Vagina (tissue), 2 donors: Measurements from ENCODE around the gene SIRT7.

Experiments
- CTCF ChIP-seq, 3 experiments: fragments of 450-650 bp in 2 of 3; fragments of 200-600 bp in 1 of 3; sonication (generic) in 1 of 3; IDR thresholded peaks; one replicate each; pipeline ENCODE4 v1.5.1; 2017 to 2019; ENCODE audit warnings: antibody characterized with exemption in 3 of 3, mild to moderate bottlenecking in 2 of 3, moderate library complexity in 2 of 3
- POLR2A ChIP-seq, 2 donors: fragments of 450-650 bp; IDR thresholded peaks; one replicate each; pipeline ENCODE4 v1.6.1; 2017; ENCODE audit warnings: antibody characterized with exemption in 2 of 2, mild to moderate bottlenecking in 2 of 2, moderate library complexity in 2 of 2
- POLR2AphosphoS5 ChIP-seq, 2 donors: sonication (generic); formaldehyde crosslinking; IDR thresholded peaks; one replicate each; pipeline ENCODE4 v1.9.0; 2017; ENCODE audit warnings: antibody characterized with exemption in 2 of 2, mild to moderate bottlenecking in 2 of 2, low read depth in 1 of 2; ENCODE audit not compliant: insufficient read depth in 1 of 2

GRCh38 chr17:81912441-81913309, 5.3 kb downstream of the SIRT7 start:
- TF ChIP-seq POLR2A (IDR thresholded peaks at IDR 0.05) (no peak), CTCF (IDR thresholded peaks at IDR 0.05) (no peak), POLR2AphosphoS5 (IDR thresholded peaks at IDR 0.05; ENCODE audit: insufficient read depth in 1 of 2, low read depth in 1 of 2) (no peak)
